Liver (tissue), 3 donors: ENCODE results near the gene ULK4.

ENCODE experiments used
- ATF3 ChIP-seq: IDR thresholded peaks from 2 replicates; pipeline ENCODE4 v1.6.1; 2016; ENCODE audit warnings: antibody characterized with exemption
- EGR1 ChIP-seq, 2 donors: IDR thresholded peaks; 2 replicates each; pipeline ENCODE4 v1.6.1; 2016 to 2018; ENCODE audit warnings: antibody characterized with exemption in 2 of 2, low read depth in 2 of 2
- FOXA1 ChIP-seq: IDR thresholded peaks from 2 replicates; pipeline ENCODE4 v1.6.1; 2016; ENCODE audit warnings: antibody characterized with exemption
- HNF4A ChIP-seq, 2 donors: conservative IDR thresholded peaks; 2 replicates each; pipeline ENCODE4 v1.6.1; 2016; ENCODE audit warnings: antibody characterized with exemption in 2 of 2, mild to moderate bottlenecking in 2 of 2
- RXRA ChIP-seq, 2 donors: IDR thresholded peaks; 2 replicates each; pipeline ENCODE4 v1.6.1; 2017 to 2018; ENCODE audit warnings: antibody characterized with exemption in 2 of 2, mild to moderate bottlenecking in 1 of 2
- YY1 ChIP-seq: IDR thresholded peaks from 2 replicates; pipeline ENCODE4 v1.6.1; 2016; ENCODE audit warnings: antibody characterized with exemption, mild to moderate bottlenecking
- TF ChIP-seq, protein P1 (sequence below): fragments of 150-350 bp; IDR thresholded peaks from 2 replicates; pipeline ENCODE4 v1.5.1; 2017; ENCODE audit warnings: improper control_type of control experiment, low read depth, low read length; ENCODE audit not compliant: missing input control
- TF ChIP-seq, protein P2 (sequence below): IDR thresholded peaks from 2 replicates; pipeline ENCODE4 v1.6.1; 2016; ENCODE audit warnings: antibody characterized with exemption
- donor health status: healthy.
- donor health status: healthy.

DNA sequence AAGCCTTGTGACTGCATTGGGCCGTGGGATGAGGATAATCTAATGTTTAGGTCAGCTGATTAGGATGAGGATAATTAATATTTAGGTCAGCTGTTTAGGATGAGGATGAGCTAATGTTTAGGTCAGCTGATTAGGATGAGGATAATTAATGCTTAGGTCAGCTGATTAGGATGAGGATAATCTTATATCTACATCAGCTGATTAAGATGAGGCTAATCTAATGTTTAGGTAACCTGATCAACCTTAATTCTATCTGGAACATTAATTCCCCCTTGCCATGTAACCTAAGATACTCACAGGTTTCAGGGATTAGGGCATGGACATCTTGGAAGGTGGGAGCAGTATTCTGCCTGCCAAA, 362.8 kb downstream of the ULK4 start:
- TF ChIP-seq, protein P1, sequence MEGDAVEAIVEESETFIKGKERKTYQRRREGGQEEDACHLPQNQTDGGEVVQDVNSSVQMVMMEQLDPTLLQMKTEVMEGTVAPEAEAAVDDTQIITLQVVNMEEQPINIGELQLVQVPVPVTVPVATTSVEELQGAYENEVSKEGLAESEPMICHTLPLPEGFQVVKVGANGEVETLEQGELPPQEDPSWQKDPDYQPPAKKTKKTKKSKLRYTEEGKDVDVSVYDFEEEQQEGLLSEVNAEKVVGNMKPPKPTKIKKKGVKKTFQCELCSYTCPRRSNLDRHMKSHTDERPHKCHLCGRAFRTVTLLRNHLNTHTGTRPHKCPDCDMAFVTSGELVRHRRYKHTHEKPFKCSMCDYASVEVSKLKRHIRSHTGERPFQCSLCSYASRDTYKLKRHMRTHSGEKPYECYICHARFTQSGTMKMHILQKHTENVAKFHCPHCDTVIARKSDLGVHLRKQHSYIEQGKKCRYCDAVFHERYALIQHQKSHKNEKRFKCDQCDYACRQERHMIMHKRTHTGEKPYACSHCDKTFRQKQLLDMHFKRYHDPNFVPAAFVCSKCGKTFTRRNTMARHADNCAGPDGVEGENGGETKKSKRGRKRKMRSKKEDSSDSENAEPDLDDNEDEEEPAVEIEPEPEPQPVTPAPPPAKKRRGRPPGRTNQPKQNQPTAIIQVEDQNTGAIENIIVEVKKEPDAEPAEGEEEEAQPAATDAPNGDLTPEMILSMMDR = no peak
- TF ChIP-seq, protein P2, sequence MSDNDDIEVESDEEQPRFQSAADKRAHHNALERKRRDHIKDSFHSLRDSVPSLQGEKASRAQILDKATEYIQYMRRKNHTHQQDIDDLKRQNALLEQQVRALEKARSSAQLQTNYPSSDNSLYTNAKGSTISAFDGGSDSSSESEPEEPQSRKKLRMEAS = no peak
- TF ChIP-seq FOXA1 = no peak
- no peak for TF ChIP-seq EGR1 (IDR thresholded peaks at IDR 0.05; ENCODE audit: low read depth in 2 of 2)
- no peak for TF ChIP-seq ATF3
- no peak for TF ChIP-seq RXRA (IDR thresholded peaks at IDR 0.05)
- no peak for TF ChIP-seq HNF4A (conservative IDR thresholded peaks at IDR 0.05)
- TF ChIP-seq YY1 = no peak
